Measurements from ENCODE around the gene TRPV2.

TRPV2 gene

GRCh38 chr17:16407911-16408588, 7.3 kb upstream of the TRPV2 start:
- DNase-seq: peak; percentile 9

DNA sequence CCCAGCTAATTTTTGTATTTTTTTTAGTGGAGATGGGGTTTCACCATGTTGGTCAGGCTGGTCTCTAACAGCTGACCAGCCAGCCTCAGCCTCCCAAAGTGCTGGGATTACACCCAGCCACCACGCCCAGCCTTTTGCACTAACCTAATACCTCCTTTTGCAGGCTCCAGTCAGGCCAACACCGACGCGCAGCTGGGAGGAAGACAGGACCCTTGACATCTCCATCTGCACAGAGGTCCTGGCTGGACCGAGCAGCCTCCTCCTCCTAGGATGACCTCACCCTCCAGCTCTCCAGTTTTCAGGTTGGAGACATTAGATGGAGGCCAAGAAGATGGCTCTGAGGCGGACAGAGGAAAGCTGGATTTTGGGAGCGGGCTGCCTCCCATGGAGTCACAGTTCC, 2.0 kb downstream of the TRPV2 start:
- DNase-seq: no peak

DNA sequence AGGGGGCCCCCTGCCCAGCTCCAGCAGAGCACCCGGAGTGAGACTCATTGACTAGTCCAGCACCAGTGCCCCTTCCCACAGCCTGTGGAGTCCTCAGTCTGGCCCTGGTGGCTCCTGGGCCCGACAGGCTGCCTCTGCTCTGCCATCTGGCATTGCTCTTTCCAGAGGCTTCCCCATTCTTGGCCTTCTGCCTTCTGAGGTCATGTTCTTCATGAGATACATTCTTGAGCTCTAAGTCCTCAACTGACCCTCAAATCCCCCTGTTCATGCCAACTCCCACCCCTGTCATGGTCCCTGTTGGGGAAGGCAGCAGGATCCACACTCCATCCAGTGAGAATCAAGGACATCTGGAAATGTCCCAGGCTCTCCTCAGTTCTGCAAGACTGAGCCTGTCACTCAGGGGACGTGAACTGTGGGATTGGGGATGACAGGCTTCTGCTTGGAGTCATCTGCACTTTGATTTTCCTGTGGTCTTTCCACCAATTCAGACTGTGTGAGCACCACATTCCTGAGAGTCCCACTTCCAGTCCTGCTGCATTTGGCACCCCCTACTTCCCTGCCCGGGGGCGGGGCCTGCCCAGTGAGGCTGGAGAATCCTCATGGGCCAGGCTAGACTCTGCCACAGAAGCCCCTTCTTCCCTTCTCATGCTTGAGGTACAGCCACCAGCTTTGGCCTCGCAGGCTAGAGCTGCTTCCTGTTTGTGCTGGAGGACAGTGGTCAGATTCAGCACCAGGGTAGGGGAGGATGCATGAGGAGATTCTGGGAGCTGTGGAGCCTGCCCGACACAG, 2.7 kb downstream of the TRPV2 start:
- DNase-seq: no peak

GRCh38 chr17:16418685-16419068, 3.3 kb downstream of the TRPV2 start:
- no peak for DNase-seq

DNA sequence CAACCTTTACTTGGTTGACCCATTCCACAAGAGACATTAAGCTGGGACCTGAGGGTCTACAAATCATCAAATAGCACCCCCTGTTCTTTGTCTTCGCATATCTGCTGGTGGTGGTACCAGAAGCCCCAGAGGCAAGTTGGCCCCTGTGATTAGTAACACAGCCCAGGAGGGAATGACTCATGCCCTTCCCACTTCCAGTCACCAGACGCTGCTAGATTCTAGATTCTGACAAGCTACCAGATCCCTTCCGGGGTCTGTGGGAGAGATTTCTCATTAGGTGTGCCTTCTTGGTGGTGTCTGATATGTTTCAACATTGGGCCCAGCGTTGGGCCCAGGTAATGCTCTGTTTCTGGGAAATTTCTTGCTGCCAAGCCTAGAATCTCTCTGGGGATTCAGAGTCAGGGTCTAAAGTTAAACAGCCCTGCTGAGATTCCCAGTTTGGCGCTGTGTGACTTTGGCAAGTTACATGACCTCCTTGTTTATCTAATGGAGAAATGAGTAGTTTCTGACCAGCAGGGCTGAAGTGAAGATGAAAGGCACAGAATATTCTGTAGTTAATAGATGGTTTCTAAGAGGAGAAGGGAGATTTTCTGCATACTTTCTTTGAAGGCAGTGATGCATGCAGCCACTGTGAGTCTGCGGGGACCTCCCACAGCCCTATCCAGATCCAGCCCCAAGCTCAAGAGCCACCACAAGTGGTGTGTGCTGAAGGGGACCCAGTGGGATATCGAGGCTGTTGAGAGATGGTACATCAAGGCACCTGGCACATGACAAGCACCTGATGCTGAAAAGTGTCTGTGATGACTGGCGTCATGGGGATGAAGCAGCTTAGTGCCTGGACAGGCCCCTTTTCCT, 3.9 kb downstream of the TRPV2 start:
- peak; percentile 39 for DNase-seq

DNA sequence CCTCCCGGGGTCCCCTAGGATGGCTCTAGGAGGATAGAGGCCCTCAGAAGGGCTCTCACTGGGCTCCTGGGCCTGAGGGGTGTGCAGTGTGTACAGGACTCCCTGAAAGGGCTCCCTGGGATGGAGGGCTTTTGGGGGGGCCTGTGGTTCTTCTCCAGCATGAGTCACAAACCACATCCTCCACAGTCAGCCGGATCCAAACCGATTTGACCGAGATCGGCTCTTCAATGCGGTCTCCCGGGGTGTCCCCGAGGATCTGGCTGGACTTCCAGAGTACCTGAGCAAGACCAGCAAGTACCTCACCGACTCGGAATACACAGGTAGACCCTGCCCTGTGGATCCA, 4.5 kb downstream of the TRPV2 start:
- peak; percentile 55 for DNase-seq

- DNase-seq: no peak
Measured at GRCh38 chr17:16422416-16422815, 7.0 kb downstream of the TRPV2 start.

DNA sequence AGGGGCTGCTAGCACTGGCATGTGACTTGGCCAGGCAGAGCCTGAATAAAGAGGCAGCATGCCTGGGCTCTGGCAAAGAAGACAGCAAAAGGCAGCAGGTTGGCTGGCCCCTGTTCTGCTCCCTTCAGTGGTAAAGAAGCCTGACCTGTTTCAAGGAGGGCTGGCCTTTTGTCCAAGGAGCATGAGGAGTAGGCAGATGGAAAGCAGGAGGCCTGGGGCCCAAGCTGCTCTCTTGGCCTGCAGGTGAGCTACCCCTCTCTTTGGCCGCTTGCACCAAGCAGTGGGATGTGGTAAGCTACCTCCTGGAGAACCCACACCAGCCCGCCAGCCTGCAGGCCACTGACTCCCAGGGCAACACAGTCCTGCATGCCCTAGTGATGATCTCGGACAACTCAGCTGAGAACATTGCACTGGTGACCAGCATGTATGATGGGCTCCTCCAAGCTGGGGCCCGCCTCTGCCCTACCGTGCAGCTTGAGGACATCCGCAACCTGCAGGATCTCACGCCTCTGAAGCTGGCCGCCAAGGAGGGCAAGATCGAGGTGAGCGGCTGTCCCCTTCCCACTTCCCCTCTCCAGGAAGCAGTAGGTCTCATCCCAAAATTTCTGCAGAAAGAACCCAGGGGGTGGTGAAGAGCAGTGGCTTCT, 8.0 kb downstream of the TRPV2 start:
- DNase-seq: no peak

DNA sequence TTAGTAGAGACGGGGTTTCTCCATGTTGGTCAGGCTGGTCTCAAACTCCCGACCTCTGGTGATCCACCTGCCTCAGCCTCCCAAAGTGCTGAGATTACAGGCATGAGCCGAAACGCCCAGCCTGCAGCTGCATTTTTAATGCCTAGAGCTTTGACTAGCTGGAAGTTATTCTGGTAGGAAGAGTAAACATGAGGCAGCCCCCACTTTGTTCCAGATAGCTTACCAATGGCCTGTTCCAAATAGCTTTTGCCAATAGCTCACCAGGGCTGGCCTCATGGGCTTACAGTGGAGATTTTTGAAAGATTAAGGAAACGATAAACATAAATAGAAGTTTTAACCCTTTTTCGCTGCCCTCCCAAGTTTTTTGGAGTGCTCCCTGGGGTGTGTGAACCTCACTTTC, 9.8 kb downstream of the TRPV2 start:
- no peak for DNase-seq

DNA sequence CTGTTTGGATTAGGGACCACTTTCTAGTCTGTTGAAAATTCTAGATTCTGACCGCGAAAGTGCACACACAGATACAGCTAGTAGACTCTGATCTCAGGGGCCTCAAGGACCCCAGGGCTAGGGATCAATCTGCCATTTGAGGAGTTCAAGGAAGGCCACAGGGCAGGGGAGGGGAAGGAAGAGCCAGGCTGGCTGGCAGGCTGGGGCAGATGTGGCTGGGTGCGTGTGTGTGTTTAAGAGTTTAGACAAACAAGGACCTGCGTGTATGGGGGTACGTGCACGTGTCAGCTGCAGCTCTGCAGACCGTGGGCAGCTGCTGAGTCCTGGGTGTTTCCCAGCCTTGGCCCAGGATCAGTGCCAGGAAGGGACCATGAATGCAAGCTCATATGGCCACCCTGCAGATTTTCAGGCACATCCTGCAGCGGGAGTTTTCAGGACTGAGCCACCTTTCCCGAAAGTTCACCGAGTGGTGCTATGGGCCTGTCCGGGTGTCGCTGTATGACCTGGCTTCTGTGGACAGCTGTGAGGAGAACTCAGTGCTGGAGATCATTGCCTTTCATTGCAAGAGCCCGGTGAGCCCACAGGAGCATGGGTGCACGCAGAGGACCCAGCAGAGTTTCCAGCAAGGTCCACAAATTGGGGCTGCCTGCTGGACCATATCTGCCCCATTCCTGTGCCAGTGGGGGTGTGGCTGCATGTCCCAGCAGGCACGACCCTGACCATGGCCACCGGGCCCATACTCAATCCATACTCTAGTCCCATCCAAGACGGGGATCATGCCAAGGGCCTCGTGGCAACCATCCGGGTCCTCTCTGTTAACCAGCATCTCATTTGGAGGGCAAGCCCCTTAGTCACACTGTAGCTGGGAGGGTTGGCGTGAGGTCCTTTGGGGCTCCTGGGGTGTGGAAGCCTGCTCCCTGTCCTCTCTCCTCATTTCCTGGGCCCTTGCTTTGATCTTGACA, 10.6 kb downstream of the TRPV2 start:
- no peak for DNase-seq

GRCh38 chr17:16427020-16427419, 11.6 kb downstream of the TRPV2 start:
- DNase-seq: no peak

DNA sequence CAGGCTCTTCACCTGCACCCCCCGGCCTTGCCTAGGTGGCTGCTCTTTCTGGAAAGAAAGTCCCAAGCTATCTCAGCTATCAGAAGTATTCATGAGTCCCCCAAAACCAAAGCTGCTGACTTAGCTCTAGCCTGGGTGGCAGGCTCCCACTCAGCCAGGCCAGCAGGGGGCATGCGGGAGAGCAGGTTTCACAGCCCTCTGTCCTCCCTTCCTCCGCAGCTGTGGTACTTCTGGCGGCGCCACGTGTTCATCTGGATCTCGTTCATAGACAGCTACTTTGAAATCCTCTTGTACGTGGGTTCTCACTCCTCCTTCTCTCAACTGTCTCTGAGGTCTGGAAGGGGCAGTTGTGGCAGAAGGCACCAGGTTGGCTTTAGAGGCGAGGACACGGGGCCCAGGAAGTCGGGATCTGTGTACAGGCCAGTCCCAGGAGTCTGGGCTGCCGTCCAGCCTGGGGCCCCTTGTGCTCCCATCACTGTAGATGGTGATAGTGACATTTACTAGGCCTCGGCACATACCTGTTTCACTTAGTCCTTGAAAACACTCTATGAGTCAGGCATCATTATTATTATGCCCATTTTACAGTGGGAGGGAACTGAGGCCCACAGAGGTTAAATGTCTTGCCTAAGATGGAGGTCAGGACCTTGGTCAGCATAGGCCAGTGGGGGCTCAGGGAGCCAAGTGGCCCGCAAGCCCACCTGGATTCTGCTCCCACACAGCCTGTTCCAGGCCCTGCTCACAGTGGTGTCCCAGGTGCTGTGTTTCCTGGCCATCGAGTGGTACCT, 12.9 kb downstream of the TRPV2 start:
- DNase-seq: peak; percentile 39

- DNase-seq: no peak
Measured at GRCh38 chr17:16429083-16429482, 13.7 kb downstream of the TRPV2 start.

GRCh38 chr17:16430650-16431049, 15.3 kb downstream of the TRPV2 start:
- DNase-seq: no peak

GRCh38 chr17:16432017-16432416, 16.6 kb downstream of the TRPV2 start:
- no peak for DNase-seq

GRCh38 chr17:16433514-16433913, 18.1 kb downstream of the TRPV2 start:
- DNase-seq: no peak

GRCh38 chr17:16434662-16435061, 19.3 kb downstream of the TRPV2 start:
- no peak for DNase-seq

DNA sequence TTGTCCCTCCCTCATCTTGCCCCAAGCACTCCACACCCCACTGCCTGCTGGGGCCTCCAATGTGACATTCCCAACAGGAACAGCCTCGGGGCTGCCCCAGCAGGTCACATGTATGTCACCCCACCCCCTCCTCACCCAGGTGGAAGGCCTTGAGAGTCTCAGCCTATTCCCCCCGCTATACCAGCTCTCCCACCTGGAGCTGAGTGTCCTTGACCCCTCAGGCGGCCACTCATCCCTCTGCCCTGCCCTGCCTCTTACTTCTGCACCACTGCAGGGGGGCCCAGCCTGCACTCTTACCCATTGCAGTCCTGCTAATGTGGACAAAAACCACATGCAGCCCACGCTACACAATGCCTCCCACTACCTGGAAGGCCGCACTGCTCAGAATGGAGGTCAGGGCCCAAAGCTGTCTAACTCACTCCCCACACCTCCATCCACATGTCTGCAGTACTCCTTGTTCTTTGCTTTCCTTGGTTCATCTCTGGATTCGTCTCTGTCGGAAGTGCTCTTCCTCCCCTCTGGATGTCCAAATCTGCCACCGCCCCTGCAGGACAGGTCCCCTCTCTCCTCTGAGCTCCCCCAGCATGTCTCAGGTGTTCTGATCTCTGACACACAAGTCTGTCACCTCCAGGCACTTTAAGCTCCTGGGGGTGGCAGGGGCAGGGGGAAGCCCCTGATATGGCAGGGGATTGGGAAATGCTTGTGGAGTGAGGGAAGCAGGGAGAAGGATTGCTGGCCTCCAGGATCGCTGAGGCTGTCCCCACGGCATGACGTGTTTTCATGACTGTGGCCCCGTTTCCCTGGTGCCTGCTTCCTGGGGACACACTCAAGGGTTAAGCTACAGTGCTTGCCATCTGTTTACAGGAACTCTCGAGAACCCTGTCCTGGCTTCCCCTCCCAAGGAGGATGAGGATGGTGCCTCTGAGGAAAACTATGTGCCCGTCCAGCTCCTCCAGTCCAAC, 20.8 kb downstream of the TRPV2 start:
- DNase-seq: no peak

- no peak for DNase-seq
Measured at GRCh38 chr17:16437083-16437482, 21.7 kb downstream of the TRPV2 start.

GRCh38 chr17:16438173-16438556, 22.8 kb downstream of the TRPV2 start:
- DNase-seq: no peak

All from CD4-positive, alpha-beta T cell treated with Interleukin-12 subunit alpha and Interleukin-12 subunit beta, for 1 hour (primary cell).